GM18526 (cell line): ENCODE measurements around the gene STK33.

Source experiments
- POLR2A ChIP-seq: IDR thresholded peaks from 3 replicates; pipeline ENCODE4 v1.6.1; 2011; ENCODE audit not compliant: insufficient read length; ENCODE audit errors: extremely low read depth

STK33 gene

GRCh38 chr11:8612522-8612921 lies 18.5 kb upstream of the STK33 start:
- TF ChIP-seq POLR2A, result no peak

- TF ChIP-seq POLR2A, result no peak
These were observed 16.6 kb upstream of the STK33 start for GRCh38 chr11:8610532-8611116.

- TF ChIP-seq POLR2A, result no peak
These were observed 14.6 kb upstream of the STK33 start for GRCh38 chr11:8608652-8609051.

GRCh38 chr11:8605971-8606563 lies 12.0 kb upstream of the STK33 start:
- no peak for TF ChIP-seq POLR2A

GRCh38 chr11:8604078-8604723 lies 10.2 kb upstream of the STK33 start:
- no peak for TF ChIP-seq POLR2A

- TF ChIP-seq POLR2A, result no peak
These were observed 9.7 kb upstream of the STK33 start for GRCh38 chr11:8603696-8604077.

GRCh38 chr11:8601376-8602133 lies 7.5 kb upstream of the STK33 start:
- no peak for TF ChIP-seq POLR2A

GRCh38 chr11:8598506-8598905 lies 4.5 kb upstream of the STK33 start:
- no peak for TF ChIP-seq POLR2A

GRCh38 chr11:8597182-8597581 lies 3.2 kb upstream of the STK33 start:
- no peak for TF ChIP-seq POLR2A

GRCh38 chr11:8596504-8597046 lies 2.5 kb upstream of the STK33 start:
- TF ChIP-seq POLR2A, result no peak

- no peak for TF ChIP-seq POLR2A
These were observed 573 bp downstream of the STK33 start for GRCh38 chr11:8593455-8593854.

- TF ChIP-seq POLR2A, result no peak
These were observed 6.1 kb downstream of the STK33 start for GRCh38 chr11:8587915-8588314.

GRCh38 chr11:8586805-8587204 lies 7.2 kb downstream of the STK33 start:
- TF ChIP-seq POLR2A, result no peak

GRCh38 chr11:8586184-8586583 lies 7.8 kb downstream of the STK33 start:
- no peak for TF ChIP-seq POLR2A

- no peak for TF ChIP-seq POLR2A
These were observed 9.5 kb downstream of the STK33 start for GRCh38 chr11:8584511-8584910.

GRCh38 chr11:8584082-8584481 lies 9.9 kb downstream of the STK33 start:
- TF ChIP-seq POLR2A, result no peak
